ENCODE results near the gene IRF8. TPM values are rescaled to one million over a fixed set of nuclear protein-coding genes. Genes with fewer than 3 reads are reported as not detected.
A peak's percentile ranks its signal among the peaks of the same experiment; 100 is the strongest.
"Not testable (repeated sequence)": the region's sequence is repeated elsewhere in the genome, so short reads cannot be mapped to it uniquely, and the experiment has no call there.

IRF8 gene
- total RNA-seq, 4 donors from 2014 or later = 1.4 to 13.0 (median 8.8) TPM; not detected in 1

GRCh38 chr16:85853547-85854545 is 45.1 kb upstream of the IRF8 start:
- intact Hi-C loops (cut with DNase I) = no loop called here
- Histone ChIP-seq H3K36me3 (no peaks in the 10 kb centered on the region), H3K9me3 (no peaks in the 10 kb centered on the region), H3K27ac (peak overlapping the region in 1 of 4 donors; percentile 28), H3K4me1 (no peaks in the 10 kb centered on the region), H3K27me3 (peaks cover 0 to 40% (median 0%) of the 10 kb centered on the region in 4 donors), H3K4me3 (no peak overlapping the region)
- TF ChIP-seq CTCF (IDR thresholded peaks at IDR 0.05) (no peak), POLR2A (IDR thresholded peaks at IDR 0.05) (no peak)
- WGBS, 2 donors = 69 to 70% methylated on average over 16 of the region's 16 CpGs
- DNase-seq = no peak

GRCh38 chr16:85854935-85855334 is 44.0 kb upstream of the IRF8 start:
- Histone ChIP-seq H3K9me3 (no peaks in the 10 kb centered on the region), H3K4me1 (no peaks in the 10 kb centered on the region), H3K27ac (no peak overlapping the region), H3K27me3 (peaks cover 0 to 41% (median 0%) of the 10 kb centered on the region in 4 donors), H3K4me3 (no peak overlapping the region), H3K36me3 (no peaks in the 10 kb centered on the region)
- intact Hi-C loops (cut with DNase I) = no loop called here
- DNase-seq = no peak
- TF ChIP-seq CTCF (IDR thresholded peaks at IDR 0.05) = no peak
- no peak for TF ChIP-seq POLR2A (IDR thresholded peaks at IDR 0.05)
- WGBS, 2 donors = 100% methylated on average over 1 of the region's 1 CpG

- WGBS, 2 donors = 52 to 60% methylated on average over 5 of the region's 6 CpGs
- no peak for DNase-seq
- Histone ChIP-seq H3K27ac (no peak overlapping the region), H3K27me3 (peaks cover 0 to 43% (median 0%) of the 10 kb centered on the region in 4 donors), H3K9me3 (no peaks in the 10 kb centered on the region), H3K4me3 (no peak overlapping the region), H3K36me3 (no peaks in the 10 kb centered on the region), H3K4me1 (no peaks in the 10 kb centered on the region)
- no peak for TF ChIP-seq POLR2A (IDR thresholded peaks at IDR 0.05)
- intact Hi-C loops (cut with DNase I) = no loop called here
Observed at GRCh38 chr16:85856079-85856478, 42.9 kb upstream of the IRF8 start.

- no peak for DNase-seq
- no peaks in the 10 kb centered on the region for H3K9me3 ChIP-seq
- no peak overlapping the region for H3K27ac ChIP-seq
- 61 to 72% methylated on average over 5 of the region's 5 CpGs for WGBS, 2 donors
- TF ChIP-seq POLR2A (IDR thresholded peaks at IDR 0.05) (no peak), CTCF (IDR thresholded peaks at IDR 0.05) (no peak)
- H3K4me1 ChIP-seq = no peaks in the 10 kb centered on the region
- H3K4me3 ChIP-seq = no peak overlapping the region
- H3K36me3 ChIP-seq = no peaks in the 10 kb centered on the region
- intact Hi-C loops (cut with DNase I) = no loop called here
- H3K27me3 ChIP-seq = peaks cover 0 to 38% (median 0%) of the 10 kb centered on the region in 4 donors
Observed at GRCh38 chr16:85856585-85856984, 42.4 kb upstream of the IRF8 start.

GRCh38 chr16:85857406-85857805 is 41.6 kb upstream of the IRF8 start:
- peaks cover 0 to 38% (median 0%) of the 10 kb centered on the region in 4 donors for H3K27me3 ChIP-seq
- TF ChIP-seq POLR2A (IDR thresholded peaks at IDR 0.05) (no peak), CTCF (IDR thresholded peaks at IDR 0.05) (no peak)
- no peaks in the 10 kb centered on the region for H3K9me3 ChIP-seq
- H3K4me3 ChIP-seq = no peak overlapping the region
- intact Hi-C loops (cut with DNase I) = no loop called here
- WGBS, 2 donors = 60 to 82% methylated on average over 3 of the region's 7 CpGs
- DNase-seq = no peak
- H3K4me1 ChIP-seq = no peaks in the 10 kb centered on the region
- H3K27ac ChIP-seq = no peak overlapping the region
- H3K36me3 ChIP-seq = no peaks in the 10 kb centered on the region

GRCh38 chr16:85858571-85858970 is 40.4 kb upstream of the IRF8 start:
- H3K27ac ChIP-seq; intact Hi-C loops (cut with DNase I); H3K9me3 ChIP-seq; H3K4me3 ChIP-seq; H3K36me3 ChIP-seq; H3K4me1 ChIP-seq; DNase-seq: not testable (repeated sequence)
- 74 to 82% methylated on average over 7 of the region's 7 CpGs for WGBS, 2 donors
- peaks cover 0 to 38% (median 0%) of the 10 kb centered on the region in 4 donors for H3K27me3 ChIP-seq
